ENCODE results near the gene OLFML2A. TPM values are rescaled to one million over a fixed set of nuclear protein-coding genes. Genes with fewer than 3 reads are reported as not detected.

OLFML2A gene
- total and polyA plus RNA-seq, 2 donors from 2014 or later, result 5.1 to 12.2 TPM

- intact Hi-C loops (cut with DNase I), result no loop called here
- peak within 1 kb of the TSS; percentile 91 to 93 for H3K27ac ChIP-seq (ENCODE audit: low read depth in 2 of 2, low read length in 2 of 2)
- H3K9ac ChIP-seq (ENCODE audit: low read length in 3 of 3), result peak within 1 kb of the TSS; percentile 88 to 99 (median 90)
- peaks cover 0 to 12% (median 6%) of the 10 kb centered on the region in 3 donors for H3K4me1 ChIP-seq (ENCODE audit: control insufficient read depth in 2 of 3, insufficient read depth in 2 of 3, low read depth in 1 of 3, low read length in 3 of 3)
- peaks cover 9 to 32% (median 17%) of the 10 kb centered on the region in 3 donors for H3K36me3 ChIP-seq (ENCODE audit: control insufficient read depth in 2 of 3, insufficient read depth in 3 of 3, low read length in 3 of 3)
- peak within 1 kb of the TSS; percentile 85 to 97 (median 96) for H3K4me3 ChIP-seq (ENCODE audit: low read length in 3 of 3)
- no peaks in the 10 kb centered on the region for H3K9me3 ChIP-seq (ENCODE audit: control insufficient read depth in 2 of 3, insufficient read depth in 1 of 3, low read length in 3 of 3)
- no peak for TF ChIP-seq CTCF (IDR thresholded peaks at IDR 0.05; ENCODE audit: borderline replicate concordance, extremely low read depth, insufficient read depth)
- no peaks in the 10 kb centered on the region for H3K27me3 ChIP-seq (ENCODE audit: control insufficient read depth, insufficient read depth, low read length)
- FAIRE-seq, result no peak
- peak; percentile 94 to 98 (median 96) for DNase-seq
Measured at GRCh38 chr9:124861342-124862229, 84.7 kb downstream of the OLFML2A start, which contains the start of the genes ARPC5L and RPL35. Gene ARPC5L, plus strand, starts transcription at chr9:124862130. Its CDS starts 7,161 bp downstream, at chr9:124869291. Gene RPL35, minus strand, starts transcription at chr9:124861957. Its CDS starts 45 bp downstream, at chr9:124861912.

- TF ChIP-seq CTCF (IDR thresholded peaks at IDR 0.05; ENCODE audit: borderline replicate concordance, extremely low read depth, insufficient read depth), result no peak
- Histone ChIP-seq H3K36me3 (ENCODE audit: control insufficient read depth in 2 of 3, insufficient read depth in 3 of 3, low read length in 3 of 3) (peaks cover 8 to 22% (median 9%) of the 10 kb centered on the region in 3 donors), H3K9ac (ENCODE audit: low read length in 3 of 3) (peak overlapping the region in 2 of 3 donors; percentile 55 to 58), H3K27me3 (ENCODE audit: control insufficient read depth, insufficient read depth, low read length) (no peaks in the 10 kb centered on the region), H3K27ac (ENCODE audit: low read depth in 2 of 2, low read length in 2 of 2) (no peak overlapping the region), H3K4me3 (ENCODE audit: low read length in 3 of 3) (no peak overlapping the region), H3K9me3 (ENCODE audit: control insufficient read depth in 2 of 3, insufficient read depth in 1 of 3, low read length in 3 of 3) (no peaks in the 10 kb centered on the region), H3K4me1 (ENCODE audit: control insufficient read depth in 2 of 3, insufficient read depth in 2 of 3, low read depth in 1 of 3, low read length in 3 of 3) (peaks cover 6 to 19% (median 7%) of the 10 kb centered on the region in 3 donors)
- FAIRE-seq (no peak), DNase-seq (no peak)
- intact Hi-C loops (cut with DNase I), result no loop called here
Measured at GRCh38 chr9:124863371-124863871, 86.5 kb downstream of the OLFML2A start.

Other genes with a start within 250 kb of the OLFML2A start
- 3.5 TPM for gene NR6A1, start 5.8 kb upstream of the OLFML2A start, total RNA-seq
- 1.2 TPM for gene NR6A1, start 5.8 kb upstream of the OLFML2A start, polyA plus RNA-seq (ENCODE audit: insufficient read depth, low read depth, low replicate concordance)
- 0.31 TPM for gene WDR38, start 76.3 kb downstream of the OLFML2A start, total RNA-seq
- gene WDR38, start 76.3 kb downstream of the OLFML2A start, polyA plus RNA-seq (ENCODE audit: insufficient read depth, low read depth, low replicate concordance), result not detected
- 910 TPM for gene RPL35, start 84.8 kb downstream of the OLFML2A start, total RNA-seq
- gene RPL35, start 84.8 kb downstream of the OLFML2A start, polyA plus RNA-seq (ENCODE audit: insufficient read depth, low read depth, low replicate concordance), result 2,355 TPM
- gene ARPC5L, start 85.0 kb downstream of the OLFML2A start, total RNA-seq, result 31.7 TPM
- 52.7 TPM for gene ARPC5L, start 85.0 kb downstream of the OLFML2A start, polyA plus RNA-seq (ENCODE audit: insufficient read depth, low read depth, low replicate concordance)
- 21.0 TPM for gene GOLGA1, start 163.9 kb downstream of the OLFML2A start, total RNA-seq
- gene GOLGA1, start 163.9 kb downstream of the OLFML2A start, polyA plus RNA-seq (ENCODE audit: insufficient read depth, low read depth, low replicate concordance), result 6.2 TPM

Measured in kidney (tissue), 14 donors.